Gastroesophageal sphincter (tissue), 3 donors: ENCODE results near the gene MAP7.

Experiments used
- POLR2A ChIP-seq, 2 donors: fragments of 450-650 bp; IDR thresholded peaks; one replicate each; pipeline ENCODE4 v1.6.1; 2017; ENCODE audit warnings: antibody characterized with exemption in 2 of 2, mild to moderate bottlenecking in 2 of 2, moderate library complexity in 1 of 2
- POLR2AphosphoS5 ChIP-seq: sonication (generic); formaldehyde crosslinking; IDR thresholded peaks from one replicate; pipeline ENCODE4 v1.6.1; 2017; ENCODE audit warnings: antibody characterized with exemption
- TF ChIP-seq, protein P1 (sequence below), 4 experiments: fragments of 200-600 bp in 2 of 4; fragments of 450-650 bp in 2 of 4; sonication (generic) in 1 of 4; IDR thresholded peaks; one replicate each; pipeline ENCODE4 v1.5.1; 2017 to 2019; ENCODE audit warnings: antibody characterized with exemption in 4 of 4, mild to moderate bottlenecking in 2 of 4, moderate library complexity in 2 of 4

DNA sequence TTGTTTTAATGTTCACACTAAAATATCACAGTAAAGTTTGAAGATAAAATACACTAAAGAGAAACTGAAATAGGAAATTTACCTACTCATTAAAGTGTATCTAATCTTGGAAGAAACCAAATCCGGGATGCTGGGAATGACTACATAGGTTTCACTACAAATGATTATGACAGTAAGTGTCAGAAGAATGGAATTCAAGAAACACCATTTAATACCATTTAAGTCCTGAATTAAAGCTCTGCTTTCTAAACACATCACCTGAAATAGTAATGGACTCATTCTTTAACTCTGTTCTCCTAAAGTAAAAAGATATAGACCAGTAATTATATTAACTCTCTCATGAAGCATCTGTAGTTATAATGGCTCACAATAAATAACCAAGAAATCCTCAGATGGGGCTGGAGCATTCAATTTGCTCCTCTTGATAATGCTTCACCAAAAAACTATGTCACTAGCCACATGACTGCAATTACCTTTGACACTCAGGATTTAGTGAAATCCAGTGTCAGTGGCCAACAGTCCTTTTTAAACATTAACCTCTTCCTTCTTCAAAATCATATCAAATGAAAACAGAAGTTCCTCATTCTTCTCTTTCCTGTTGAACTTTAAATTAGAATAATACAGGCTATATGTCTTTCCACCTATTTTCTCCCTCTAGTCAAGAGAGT, 41.4 kb downstream of the MAP7 start:
- no peak for TF ChIP-seq POLR2A (IDR thresholded peaks at IDR 0.05)
- TF ChIP-seq, protein P1, sequence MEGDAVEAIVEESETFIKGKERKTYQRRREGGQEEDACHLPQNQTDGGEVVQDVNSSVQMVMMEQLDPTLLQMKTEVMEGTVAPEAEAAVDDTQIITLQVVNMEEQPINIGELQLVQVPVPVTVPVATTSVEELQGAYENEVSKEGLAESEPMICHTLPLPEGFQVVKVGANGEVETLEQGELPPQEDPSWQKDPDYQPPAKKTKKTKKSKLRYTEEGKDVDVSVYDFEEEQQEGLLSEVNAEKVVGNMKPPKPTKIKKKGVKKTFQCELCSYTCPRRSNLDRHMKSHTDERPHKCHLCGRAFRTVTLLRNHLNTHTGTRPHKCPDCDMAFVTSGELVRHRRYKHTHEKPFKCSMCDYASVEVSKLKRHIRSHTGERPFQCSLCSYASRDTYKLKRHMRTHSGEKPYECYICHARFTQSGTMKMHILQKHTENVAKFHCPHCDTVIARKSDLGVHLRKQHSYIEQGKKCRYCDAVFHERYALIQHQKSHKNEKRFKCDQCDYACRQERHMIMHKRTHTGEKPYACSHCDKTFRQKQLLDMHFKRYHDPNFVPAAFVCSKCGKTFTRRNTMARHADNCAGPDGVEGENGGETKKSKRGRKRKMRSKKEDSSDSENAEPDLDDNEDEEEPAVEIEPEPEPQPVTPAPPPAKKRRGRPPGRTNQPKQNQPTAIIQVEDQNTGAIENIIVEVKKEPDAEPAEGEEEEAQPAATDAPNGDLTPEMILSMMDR (IDR thresholded peaks at IDR 0.05), result no peak
- no peak for TF ChIP-seq POLR2AphosphoS5
